ENCODE measurements around the gene CBR1.
"Not testable (repeated sequence)": the region's sequence is repeated elsewhere in the genome, so short reads cannot be mapped to it uniquely, and the experiment has no call there.

The CBR1 gene

DNA sequence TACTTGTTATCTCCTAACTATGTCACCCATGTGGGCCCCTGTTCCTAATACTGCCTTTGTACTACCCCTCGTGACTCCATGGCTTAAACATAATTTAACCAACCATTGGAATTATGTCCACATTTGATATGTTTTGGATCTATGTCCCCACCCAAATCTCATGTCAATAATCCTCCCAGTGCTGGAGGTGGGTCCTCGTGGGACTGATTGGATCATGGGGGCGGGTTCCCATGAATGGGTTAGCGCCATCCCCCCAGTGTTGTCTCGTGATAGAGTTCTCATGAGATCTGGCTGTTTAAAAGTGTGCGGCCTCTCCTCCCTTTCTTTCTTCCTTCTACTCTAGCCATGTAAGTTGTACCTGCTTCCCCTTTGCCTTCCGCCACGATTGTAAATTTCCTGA, 9.8 kb downstream of the CBR1 start:
- TF ChIP-seq POLR2A (IDR thresholded peaks at IDR 0.05; ENCODE audit: low read length) (no peak), GATA1 (IDR thresholded peaks at IDR 0.05; ENCODE audit: low read depth, low read length) (no peak)

DNA sequence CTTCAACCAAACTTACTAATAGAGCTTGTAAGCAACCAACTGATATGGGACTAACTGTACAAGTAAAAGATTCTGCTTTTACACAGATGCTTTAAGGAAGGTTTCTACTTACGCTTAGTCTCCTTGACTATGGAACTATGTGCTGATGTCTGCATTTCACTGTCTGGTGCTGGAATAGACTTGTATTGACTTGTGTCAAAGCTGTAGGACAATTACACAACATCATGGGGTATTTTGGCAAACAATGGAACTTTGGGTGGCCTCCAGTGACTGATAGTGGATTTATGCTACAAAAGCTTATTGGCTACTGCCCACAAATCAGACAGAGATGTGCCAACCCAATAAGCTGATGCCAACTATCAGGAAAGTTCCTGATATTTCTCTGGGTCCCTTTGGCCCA, 10.6 kb downstream of the CBR1 start:
- no peak for DNase-seq
- TF ChIP-seq POLR2A (IDR thresholded peaks at IDR 0.05; ENCODE audit: low read length) (no peak), GATA1 (IDR thresholded peaks at IDR 0.05; ENCODE audit: low read depth, low read length) (no peak)

More for the DNA sequence above, 9.8 kb downstream of the CBR1 start:
- no peak for DNase-seq

- DNase-seq = no peak
- TF ChIP-seq GATA1 (IDR thresholded peaks at IDR 0.05; ENCODE audit: low read depth, low read length) = no peak
- no peak for TF ChIP-seq POLR2A (IDR thresholded peaks at IDR 0.05; ENCODE audit: low read length)
Observed at GRCh38 chr21:36082237-36082664, 12.4 kb downstream of the CBR1 start.

DNA sequence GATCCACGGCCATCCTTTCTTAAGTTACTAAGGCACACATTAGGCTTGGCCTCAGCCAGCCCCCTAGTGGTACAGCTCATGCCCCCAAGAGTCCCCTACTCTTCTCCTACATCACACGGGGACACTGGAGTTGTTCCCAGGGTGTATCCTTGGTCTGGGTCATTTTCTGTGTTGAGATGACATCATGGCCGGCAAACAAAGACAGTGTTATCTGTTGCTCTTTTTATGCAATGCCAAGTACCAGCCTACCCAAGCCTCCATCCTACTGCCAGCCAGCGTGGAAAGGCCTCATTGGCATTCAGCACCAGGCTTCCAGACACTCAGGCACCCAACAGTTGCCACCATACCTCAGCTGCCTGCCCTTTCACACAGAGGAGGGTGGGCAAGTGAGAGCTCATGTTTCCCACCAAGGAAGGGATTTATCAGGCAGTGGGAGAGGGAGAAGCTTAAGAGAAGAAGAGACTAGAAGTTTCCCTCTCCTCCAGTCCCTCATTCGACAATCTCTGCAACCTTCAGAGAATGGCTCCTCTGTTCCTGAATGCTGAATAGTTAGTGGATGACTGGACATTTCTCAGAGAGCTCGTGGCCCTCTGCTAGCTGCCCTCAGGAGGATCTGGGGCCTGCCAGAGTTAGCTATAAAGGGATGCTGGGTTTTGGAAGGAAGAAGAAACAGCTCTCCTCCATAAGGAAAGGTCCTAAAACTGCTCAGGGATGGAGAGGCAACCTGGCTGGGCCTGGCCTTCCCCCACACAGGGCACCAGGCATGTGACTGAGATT, 17.7 kb downstream of the CBR1 start:
- no peak for TF ChIP-seq GATA1 (IDR thresholded peaks at IDR 0.05; ENCODE audit: low read depth, low read length)
- TF ChIP-seq POLR2A (IDR thresholded peaks at IDR 0.05; ENCODE audit: low read length) = no peak
- no peak for DNase-seq

GRCh38 chr21:36089946-36090345, 20.1 kb downstream of the CBR1 start:
- DNase-seq = no peak

GRCh38 chr21:36092681-36093080, 22.9 kb downstream of the CBR1 start:
- TF ChIP-seq GATA1 (IDR thresholded peaks at IDR 0.05; ENCODE audit: low read depth, low read length) (no peak), POLR2A (IDR thresholded peaks at IDR 0.05; ENCODE audit: low read length) (no peak)
- no peak for DNase-seq

More at GRCh38 chr21:36089946-36090345, 20.1 kb downstream of the CBR1 start:
- TF ChIP-seq GATA1 (IDR thresholded peaks at IDR 0.05; ENCODE audit: low read depth, low read length) = no peak
- no peak for TF ChIP-seq POLR2A (IDR thresholded peaks at IDR 0.05; ENCODE audit: low read length)

- TF ChIP-seq GATA1 (IDR thresholded peaks at IDR 0.05; ENCODE audit: low read depth, low read length) (no peak), POLR2A (IDR thresholded peaks at IDR 0.05; ENCODE audit: low read length) (no peak)
- DNase-seq = no peak
Observed at GRCh38 chr21:36093512-36093911, 23.7 kb downstream of the CBR1 start.

DNA sequence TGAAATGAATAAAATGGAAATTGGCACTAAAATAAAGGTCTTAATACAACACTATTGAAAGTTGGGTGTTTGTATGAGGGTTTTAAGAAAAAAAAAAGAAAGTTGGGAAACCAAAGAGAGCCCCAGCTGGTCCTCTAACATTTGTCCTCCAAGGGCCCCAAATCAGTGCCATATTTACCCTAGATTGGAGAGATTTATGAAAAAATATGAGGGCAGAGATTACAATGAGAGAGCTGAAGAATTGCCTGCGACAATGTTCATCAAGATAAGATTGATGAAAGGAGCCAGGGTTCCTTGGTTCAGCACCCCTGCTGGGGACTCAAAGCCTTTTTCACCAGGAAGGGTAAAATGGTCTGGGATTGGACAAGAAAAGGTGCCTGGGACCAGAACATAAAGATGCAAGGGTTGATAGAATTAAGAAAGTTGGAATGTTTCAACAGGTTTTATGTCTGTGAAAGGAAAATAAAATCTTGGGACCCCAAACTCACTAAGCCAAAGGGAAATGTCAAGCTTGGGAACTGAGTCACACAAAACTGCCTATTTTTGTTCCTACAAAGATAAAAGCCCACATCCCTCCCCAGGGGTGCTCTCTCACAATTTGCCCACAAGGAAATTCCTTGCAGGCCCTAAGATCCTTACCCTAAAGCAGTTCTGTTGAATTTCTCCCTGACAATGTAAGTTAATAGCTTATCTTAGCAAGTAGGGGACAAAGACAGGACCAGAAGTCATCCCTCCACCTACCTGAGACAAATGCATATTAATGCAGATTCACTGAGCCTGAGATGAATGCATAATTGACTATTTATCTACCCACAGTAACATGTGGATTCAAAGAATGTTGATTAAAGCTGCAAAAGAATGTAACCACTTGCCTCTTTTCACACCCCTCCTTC, 26.8 kb downstream of the CBR1 start:
- DNase-seq = no peak
- TF ChIP-seq GATA1 (IDR thresholded peaks at IDR 0.05; ENCODE audit: low read depth, low read length) = no peak
- TF ChIP-seq POLR2A (IDR thresholded peaks at IDR 0.05; ENCODE audit: low read length) = no peak

DNA sequence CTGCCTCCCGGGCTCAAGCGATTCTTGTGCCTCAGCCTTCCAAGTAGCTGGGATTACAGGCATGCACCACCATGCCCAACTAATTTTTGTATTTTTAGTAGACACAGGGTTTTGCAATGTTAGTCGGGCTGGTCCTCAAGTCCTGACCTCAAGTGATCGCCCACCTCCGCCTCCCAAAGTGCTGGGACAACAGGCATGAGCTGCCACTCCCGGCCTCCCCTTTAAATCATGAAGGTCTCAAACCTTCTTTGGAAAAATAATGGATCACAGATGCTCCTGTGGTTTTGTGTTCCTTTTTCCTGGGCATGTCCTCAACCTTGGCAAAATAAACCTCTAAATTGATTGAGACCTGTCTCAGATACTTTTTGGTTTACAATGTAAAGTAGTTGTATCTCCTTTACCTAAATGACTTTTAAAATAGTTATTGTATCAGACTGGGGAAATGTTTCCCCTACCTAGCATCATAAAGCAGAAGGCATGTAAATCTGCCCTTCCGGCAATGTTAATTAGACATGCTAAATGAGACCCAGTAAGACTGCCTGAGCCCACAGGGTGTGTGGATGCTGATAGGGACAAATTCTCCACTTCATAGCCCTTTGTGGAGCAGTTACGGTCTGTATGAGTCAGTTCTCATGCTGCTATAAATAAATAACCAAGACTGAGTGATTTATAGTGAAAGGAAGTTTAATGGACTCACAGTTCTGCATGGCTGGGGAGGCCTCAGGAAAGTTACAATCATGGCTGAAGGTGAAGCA, 27.8 kb downstream of the CBR1 start:
- DNase-seq = no peak
- no peak for TF ChIP-seq GATA1 (IDR thresholded peaks at IDR 0.05; ENCODE audit: low read depth, low read length)
- TF ChIP-seq POLR2A (IDR thresholded peaks at IDR 0.05; ENCODE audit: low read length) = no peak

- DNase-seq = no peak
- no peak for TF ChIP-seq GATA1 (IDR thresholded peaks at IDR 0.05; ENCODE audit: low read depth, low read length)
- no peak for TF ChIP-seq POLR2A (IDR thresholded peaks at IDR 0.05; ENCODE audit: low read length)
Observed at GRCh38 chr21:36098182-36098532, 28.3 kb downstream of the CBR1 start.

GRCh38 chr21:36099000-36099399, 29.2 kb downstream of the CBR1 start:
- TF ChIP-seq POLR2A (IDR thresholded peaks at IDR 0.05; ENCODE audit: low read length) (no peak), GATA1 (IDR thresholded peaks at IDR 0.05; ENCODE audit: low read depth, low read length) (no peak)

DNA sequence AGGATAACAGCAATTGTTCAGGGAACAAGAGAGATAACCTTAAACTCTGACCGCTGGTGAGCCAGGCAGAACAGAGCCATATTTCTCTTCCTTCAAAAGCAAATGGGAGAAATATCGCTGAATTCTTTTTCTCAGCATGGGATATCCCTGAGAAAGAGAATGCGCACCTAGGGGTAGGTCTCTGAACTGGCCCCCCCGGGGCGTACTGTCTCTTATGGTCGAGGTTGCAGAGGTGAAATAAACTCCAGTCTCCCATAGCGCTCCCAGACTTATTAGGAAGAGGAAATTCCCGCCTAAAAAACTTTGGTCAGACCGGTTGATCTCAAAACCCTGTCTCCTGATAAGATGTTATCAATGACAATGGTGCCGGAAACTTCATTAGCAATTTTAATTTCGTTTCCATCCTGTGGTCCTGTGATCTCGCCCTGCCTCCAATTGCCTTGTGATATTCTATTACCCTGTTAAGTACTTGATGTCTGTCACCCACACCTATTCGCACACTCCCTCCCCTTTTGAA, 29.9 kb downstream of the CBR1 start:
- not testable (repeated sequence) for DNase-seq

More at GRCh38 chr21:36099000-36099399, 29.2 kb downstream of the CBR1 start:
- DNase-seq = no peak

DNA sequence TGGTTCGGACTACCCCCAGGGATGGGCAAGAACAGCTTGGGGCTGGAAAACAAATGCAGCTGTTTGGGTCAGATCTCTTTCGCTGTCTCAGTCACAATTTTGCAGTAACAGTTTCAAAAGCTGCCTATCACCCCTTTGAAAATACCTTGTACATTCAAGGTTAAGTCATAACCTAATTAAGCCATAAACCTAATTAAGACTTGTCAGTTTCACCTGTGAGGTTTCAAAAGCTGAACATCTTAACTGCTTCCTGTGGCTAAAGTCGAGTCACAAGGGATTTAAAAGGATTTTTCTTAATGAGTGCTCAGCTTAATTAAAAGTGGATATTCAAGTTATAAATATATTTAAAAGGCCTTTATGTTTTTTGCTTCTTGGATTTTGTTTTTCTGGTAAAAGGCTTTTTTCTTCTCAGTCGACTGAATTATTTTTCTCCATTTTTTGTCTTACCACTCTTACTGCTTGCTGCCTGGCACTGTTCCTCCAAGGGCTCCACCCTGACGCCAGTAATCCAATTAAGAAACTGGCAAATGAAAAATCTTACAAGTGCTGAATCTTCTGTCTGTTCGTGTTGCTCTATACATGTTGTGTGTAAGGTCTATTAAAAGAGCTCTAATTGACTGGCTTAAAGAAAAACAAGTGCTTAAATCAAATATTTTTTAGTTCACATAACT, 31.3 kb downstream of the CBR1 start:
- TF ChIP-seq POLR2A (IDR thresholded peaks at IDR 0.05; ENCODE audit: low read length) (no peak), GATA1 (IDR thresholded peaks at IDR 0.05; ENCODE audit: low read depth, low read length) (no peak)
- DNase-seq = no peak
